ENCODE measurements around the gene MEF2D.

DNA sequence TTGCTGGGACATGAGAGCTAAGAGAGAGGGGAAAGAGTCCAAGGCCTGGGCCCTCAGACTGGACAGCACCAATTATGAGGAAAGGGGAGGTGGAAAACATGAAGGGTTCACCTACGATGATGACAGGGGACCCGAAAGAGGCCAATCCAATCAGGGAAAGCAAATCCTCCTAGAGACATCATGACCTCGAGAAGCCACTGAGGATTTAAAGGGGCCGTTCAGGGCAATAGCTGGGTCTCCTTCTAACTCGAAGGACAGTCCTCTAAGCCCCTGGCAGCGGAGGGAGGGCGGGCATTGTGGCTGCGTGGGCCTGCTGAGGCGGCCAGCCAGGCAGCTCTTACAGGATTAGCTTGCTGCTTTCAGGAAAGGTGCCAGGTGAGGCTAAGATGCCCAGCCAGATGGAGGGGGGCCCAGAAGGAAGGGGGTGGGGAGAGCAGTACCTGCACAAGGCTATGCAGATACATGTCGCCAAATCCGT, 7.4 kb downstream of the MEF2D start:
- TF ChIP-seq, protein P1, sequence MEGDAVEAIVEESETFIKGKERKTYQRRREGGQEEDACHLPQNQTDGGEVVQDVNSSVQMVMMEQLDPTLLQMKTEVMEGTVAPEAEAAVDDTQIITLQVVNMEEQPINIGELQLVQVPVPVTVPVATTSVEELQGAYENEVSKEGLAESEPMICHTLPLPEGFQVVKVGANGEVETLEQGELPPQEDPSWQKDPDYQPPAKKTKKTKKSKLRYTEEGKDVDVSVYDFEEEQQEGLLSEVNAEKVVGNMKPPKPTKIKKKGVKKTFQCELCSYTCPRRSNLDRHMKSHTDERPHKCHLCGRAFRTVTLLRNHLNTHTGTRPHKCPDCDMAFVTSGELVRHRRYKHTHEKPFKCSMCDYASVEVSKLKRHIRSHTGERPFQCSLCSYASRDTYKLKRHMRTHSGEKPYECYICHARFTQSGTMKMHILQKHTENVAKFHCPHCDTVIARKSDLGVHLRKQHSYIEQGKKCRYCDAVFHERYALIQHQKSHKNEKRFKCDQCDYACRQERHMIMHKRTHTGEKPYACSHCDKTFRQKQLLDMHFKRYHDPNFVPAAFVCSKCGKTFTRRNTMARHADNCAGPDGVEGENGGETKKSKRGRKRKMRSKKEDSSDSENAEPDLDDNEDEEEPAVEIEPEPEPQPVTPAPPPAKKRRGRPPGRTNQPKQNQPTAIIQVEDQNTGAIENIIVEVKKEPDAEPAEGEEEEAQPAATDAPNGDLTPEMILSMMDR (conservative IDR thresholded peaks at IDR 0.05; ENCODE audit: low read length) = no peak
- TF ChIP-seq EZH2phosphoT487 (IDR thresholded peaks at IDR 0.05; ENCODE audit: borderline replicate concordance) = no peak
